Cardiac fibroblast (primary cell): ENCODE results near the gene NOVA1.

ENCODE experiments used
- DNase-seq, 2 donors: peaks; one replicate each; pipeline versions ENCODE4 v3.0.0 to v3.0.0-alpha.2; 2010; ENCODE audit warnings: low read depth in 2 of 2
- H3K4me3 ChIP-seq, 2 donors: replicated peaks in 1 of 2; 1 replicate in 1 of 2; 2 replicates in 1 of 2; pipeline ENCODE4 v1.5.1; 2011; ENCODE audit warnings: low read depth in 2 of 2, low read length in 2 of 2, mild to moderate bottlenecking in 2 of 2, moderate library complexity in 1 of 2
- TF ChIP-seq, protein P1 (sequence below): IDR thresholded peaks from one replicate; pipeline ENCODE4 v1.5.1; 2011; ENCODE audit warnings: low read depth, mild to moderate bottlenecking, low read length, inconsistent platforms

Gene NOVA1

DNA sequence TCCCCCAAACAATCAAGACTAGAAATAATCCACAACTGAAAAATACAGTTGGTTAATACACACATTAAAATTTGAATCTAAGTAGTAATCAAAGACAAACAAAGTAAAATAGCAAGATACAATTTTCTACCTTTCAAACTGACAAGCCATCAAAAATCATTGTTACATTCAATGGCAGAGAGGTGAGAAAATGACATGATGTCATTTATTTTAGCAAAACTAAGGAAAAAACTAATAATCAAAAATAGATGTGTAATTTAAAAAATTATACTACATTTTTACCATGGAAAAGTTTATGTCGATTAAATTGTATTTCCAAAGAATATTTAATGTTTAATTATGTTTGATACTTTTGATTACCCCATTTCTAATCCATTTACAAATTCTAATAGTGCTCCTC lies 59.7 kb downstream of the NOVA1 start:
- TF ChIP-seq, protein P1, sequence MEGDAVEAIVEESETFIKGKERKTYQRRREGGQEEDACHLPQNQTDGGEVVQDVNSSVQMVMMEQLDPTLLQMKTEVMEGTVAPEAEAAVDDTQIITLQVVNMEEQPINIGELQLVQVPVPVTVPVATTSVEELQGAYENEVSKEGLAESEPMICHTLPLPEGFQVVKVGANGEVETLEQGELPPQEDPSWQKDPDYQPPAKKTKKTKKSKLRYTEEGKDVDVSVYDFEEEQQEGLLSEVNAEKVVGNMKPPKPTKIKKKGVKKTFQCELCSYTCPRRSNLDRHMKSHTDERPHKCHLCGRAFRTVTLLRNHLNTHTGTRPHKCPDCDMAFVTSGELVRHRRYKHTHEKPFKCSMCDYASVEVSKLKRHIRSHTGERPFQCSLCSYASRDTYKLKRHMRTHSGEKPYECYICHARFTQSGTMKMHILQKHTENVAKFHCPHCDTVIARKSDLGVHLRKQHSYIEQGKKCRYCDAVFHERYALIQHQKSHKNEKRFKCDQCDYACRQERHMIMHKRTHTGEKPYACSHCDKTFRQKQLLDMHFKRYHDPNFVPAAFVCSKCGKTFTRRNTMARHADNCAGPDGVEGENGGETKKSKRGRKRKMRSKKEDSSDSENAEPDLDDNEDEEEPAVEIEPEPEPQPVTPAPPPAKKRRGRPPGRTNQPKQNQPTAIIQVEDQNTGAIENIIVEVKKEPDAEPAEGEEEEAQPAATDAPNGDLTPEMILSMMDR = no peak
- no peak overlapping the region for H3K4me3 ChIP-seq
- DNase-seq = no peak

DNA sequence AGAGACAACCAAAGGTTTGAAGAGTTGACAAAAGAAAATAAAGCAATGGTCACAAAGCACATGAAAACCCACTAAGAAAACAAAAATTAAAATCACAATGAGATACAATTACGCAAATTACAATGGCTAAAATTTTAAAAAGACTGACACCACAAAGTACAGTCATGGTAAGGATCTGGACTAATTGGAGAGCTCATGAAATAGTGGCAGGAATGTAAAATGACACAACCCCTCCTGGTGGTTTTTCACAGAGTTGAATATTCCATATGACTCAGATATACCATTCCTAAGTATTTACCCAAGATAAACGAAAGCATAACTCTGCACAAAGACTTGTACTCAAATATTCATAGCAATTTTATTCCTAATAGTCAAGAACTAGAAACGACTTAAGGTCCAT lies 65.9 kb downstream of the NOVA1 start:
- H3K4me3 ChIP-seq = no peak overlapping the region
- DNase-seq = peak; percentile 68 to 70

DNA sequence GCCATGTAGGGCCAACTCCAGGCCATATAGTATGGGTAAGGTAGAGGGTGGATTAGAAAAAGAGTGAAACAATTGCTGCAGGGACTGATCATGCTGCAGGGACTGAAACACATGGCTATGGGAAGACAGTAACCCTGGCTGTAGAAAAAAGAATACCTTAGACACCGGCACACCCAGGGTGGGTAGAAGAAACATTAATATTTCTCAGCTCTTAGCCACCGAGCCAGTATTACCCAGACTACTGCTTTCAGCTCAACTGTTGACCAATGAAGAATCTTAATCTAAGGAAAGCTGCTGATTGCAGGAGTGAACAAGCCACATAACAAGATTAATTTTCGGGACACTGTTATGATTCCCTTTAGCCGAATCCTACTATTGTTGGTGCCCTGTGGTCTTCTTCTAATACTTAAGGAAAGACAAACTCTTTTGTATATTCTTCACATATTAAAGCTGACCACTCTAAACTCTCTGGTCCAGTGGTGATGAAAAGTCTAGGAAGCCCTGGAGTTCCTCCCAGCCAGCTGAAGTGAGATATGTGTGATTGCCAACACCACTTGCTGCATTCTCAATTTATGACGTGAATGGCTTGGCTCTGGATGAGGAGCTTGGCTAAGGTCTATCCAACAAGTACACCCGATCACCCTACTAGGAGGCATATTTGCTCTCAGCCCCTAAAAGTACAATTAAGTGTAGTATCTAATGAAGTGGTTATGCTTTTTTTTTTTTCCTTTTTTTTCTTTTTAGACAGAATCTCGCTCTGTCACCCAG lies 69.2 kb downstream of the NOVA1 start:
- TF ChIP-seq, protein P1 = no peak
- DNase-seq = peak; percentile 25 to 88
- H3K4me3 ChIP-seq = no peak overlapping the region

More for the DNA sequence above, 65.9 kb downstream of the NOVA1 start:
- TF ChIP-seq, protein P1 = peak; percentile 38

DNA sequence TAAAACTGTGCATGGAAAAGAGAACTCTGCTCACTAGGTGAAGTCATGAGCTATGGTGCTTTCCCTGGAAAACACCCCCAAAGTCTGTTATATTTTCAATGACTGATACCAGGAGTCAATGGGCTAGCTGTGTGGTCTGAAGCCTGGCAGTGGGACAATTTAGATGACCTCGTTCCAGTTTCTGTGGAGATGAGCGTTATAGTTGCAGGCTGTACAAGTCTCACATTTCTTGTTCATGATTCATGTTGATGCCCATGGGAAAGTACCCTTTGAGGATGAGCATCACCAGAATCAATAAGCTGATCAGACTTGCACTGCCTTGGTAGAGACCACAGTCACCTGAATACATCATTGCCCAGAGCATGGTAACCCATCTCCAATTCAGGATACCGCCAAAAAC lies 70.7 kb downstream of the NOVA1 start:
- DNase-seq = peak; percentile 2 to 14
- TF ChIP-seq, protein P1 = no peak
- H3K4me3 ChIP-seq = no peak overlapping the region

DNA sequence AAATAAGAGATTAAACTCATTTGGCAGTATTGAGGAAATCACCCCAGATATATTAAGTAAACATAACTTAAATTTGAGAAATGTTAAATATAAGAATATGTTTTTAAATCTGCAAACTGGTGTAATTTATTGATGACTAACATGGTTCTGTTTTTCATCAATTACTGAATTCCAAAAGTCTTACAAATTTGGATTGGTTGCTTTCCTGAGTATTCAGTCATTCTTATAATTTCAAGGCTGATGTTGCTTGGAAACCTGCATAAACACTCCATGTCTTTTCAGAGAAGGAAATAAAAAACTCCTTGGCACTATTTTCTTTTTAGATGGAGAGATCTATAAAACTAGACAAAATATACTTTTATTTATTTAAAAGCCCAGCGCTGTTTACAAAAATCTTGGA lies 71.7 kb downstream of the NOVA1 start:
- TF ChIP-seq, protein P1 = no peak
- DNase-seq = peak; percentile 24 to 27
- no peak overlapping the region for H3K4me3 ChIP-seq

DNA sequence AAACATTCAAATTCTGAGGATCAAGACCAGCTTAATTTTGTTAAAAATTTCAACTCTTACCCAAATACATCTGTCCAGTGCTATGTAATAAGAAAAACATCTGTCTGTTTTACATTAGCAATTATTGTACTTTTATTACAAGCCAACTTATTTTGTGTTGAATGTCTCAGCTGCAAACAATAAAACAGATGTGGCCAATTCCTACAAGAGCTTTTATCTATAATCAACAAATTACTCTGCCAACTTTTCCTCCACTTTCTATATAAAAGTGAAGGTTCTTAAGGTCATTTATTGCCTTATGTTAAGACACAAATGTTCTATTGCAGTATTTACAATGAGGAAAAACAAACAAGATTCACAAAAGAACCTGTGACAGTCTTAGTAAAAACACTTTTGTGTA lies 72.7 kb downstream of the NOVA1 start:
- peak in 1 of 2 donors; percentile 25 for DNase-seq
- no peak overlapping the region for H3K4me3 ChIP-seq
- TF ChIP-seq, protein P1 = no peak
